ENCODE data around the gene TARBP1. TPM values are rescaled to one million over a fixed set of nuclear protein-coding genes. Genes with fewer than 3 reads are reported as not detected.

Gene TARBP1
- polyA plus RNA-seq, 2 donors = 16.8 to 32.5 TPM

Other genes starting within 250 kb of the TARBP1 start
- gene COA6, start 105.7 kb downstream of the TARBP1 start, polyA plus RNA-seq = 10 to 100 TPM; 52.2 to 67.7 TPM
- gene IRF2BP2, start 131.0 kb upstream of the TARBP1 start, polyA plus RNA-seq = 10 to 100 TPM; 48.8 to 68.5 TPM